Measurements from ENCODE around the gene DMC1. TPM values are rescaled to one million over a fixed set of nuclear protein-coding genes. Genes with fewer than 3 reads are reported as not detected.

DMC1 gene
- total and polyA plus RNA-seq, 9 of the 15 experiments (the other 6 are each of a cell fraction or from before 2014, with no cell fraction given), result 5.5 to 55.5 (median 9.8) TPM

GRCh38 chr22:38554281-38554680, 15.7 kb downstream of the DMC1 start:
- Histone ChIP-seq H2AFZ (ENCODE audit: low read depth, low read length) (no peak overlapping the region), H3K4me3 (no peak overlapping the region), H3K36me3 (ENCODE audit: control insufficient read depth, insufficient read depth, low read length) (no peaks in the 10 kb centered on the region; the same call in 2 of the 3 replicates), H3K9me1 (ENCODE audit: control insufficient read depth, insufficient read depth, low read length) (no peaks in the 10 kb centered on the region), H4K20me1 (replicated peaks; ENCODE audit: control insufficient read depth, insufficient read depth, low read length) (no peaks in the 10 kb centered on the region), H3K4me2 (ENCODE audit: insufficient read depth, low read length) (no peak overlapping the region), H3K4me1 (replicated peaks in 1 of 2; ENCODE audit: control insufficient read depth in 2 of 2, insufficient read depth in 2 of 2, low read length in 2 of 2) (no peaks in the 10 kb centered on the region), H3K9ac (ENCODE audit: insufficient read depth in 1 of 2, low read depth in 2 of 2, low read length in 2 of 2) (no peak overlapping the region), H3K79me2 (ENCODE audit: control insufficient read depth, insufficient read depth, low read length) (no peaks in the 10 kb centered on the region), H3K27ac (ENCODE audit: extremely low read depth, low read depth, low read length) (no peak overlapping the region), H3K27me3 (ENCODE audit: control insufficient read depth in 2 of 2, insufficient read depth in 2 of 2, low read length in 2 of 2) (no peaks in the 10 kb centered on the region), H3K9me3 (replicated peaks; ENCODE audit: control insufficient read depth, insufficient read depth, low read depth, low read length) (no peaks in the 10 kb centered on the region)
- POLR2A ChIA-PET, result interaction anchor here (0.6 kb wide), 2 partner anchors 152 to 328 kb away, joined by 3 to 4 read pairs; partner anchors contain the start of gene GTPBP1
- in situ Hi-C loops (cut with MboI) (no loop called here), intact Hi-C loops (cut with micrococcal nuclease) (no loop called here)
- CTCF ChIA-PET (ENCODE audit: low intra/inter-chr PET ratio), result no interaction called here
- DNase-seq (ENCODE audit: extremely low read depth in 1 of 4, low spot score in 3 of 4) (no peak), ATAC-seq (no peak), FAIRE-seq (no peak)
- no peak for TF ChIP-seq OTX1 (CRISPR knock-in tag; IDR thresholded peaks at IDR 0.05)
- no peak for TF ChIP-seq E2F8 (IDR thresholded peaks at IDR 0.05; ENCODE audit: low read depth, partially characterized antibody)
- TF ChIP-seq RBFOX2 (IDR thresholded peaks at IDR 0.05; ENCODE audit: low read depth, low read length), result no peak
- no TSS peak for BruUV-seq (replicated peaks)
- 81% methylated on average over 3 of the region's 3 CpGs for WGBS (ENCODE audit: insufficient coverage, low coverage, missing lambda C conversion rate)

Data from K562 (cell line).